GM23338 (cell line): ENCODE data around the gene ZNF346.

Experiments used
- TF ChIP-seq, protein P1 (sequence below): IDR thresholded peaks from one replicate; pipeline ENCODE4 v1.6.1; 2018; ENCODE audit warnings: antibody characterized with exemption; ENCODE audit not compliant: unreplicated experiment
- TF ChIP-seq, protein P2 (sequence below), 2 experiments: fragments of 200-600 bp in 1 of 2; sonication (generic) in 1 of 2; conservative IDR thresholded peaks; 2 replicates each; pipeline versions ENCODE4 v1.5.1 to v1.6.1; 2016 to 2017; ENCODE audit warnings: antibody characterized with exemption in 2 of 2, low read depth in 2 of 2, mild to moderate bottlenecking in 2 of 2, moderate library complexity in 1 of 2

DNA sequence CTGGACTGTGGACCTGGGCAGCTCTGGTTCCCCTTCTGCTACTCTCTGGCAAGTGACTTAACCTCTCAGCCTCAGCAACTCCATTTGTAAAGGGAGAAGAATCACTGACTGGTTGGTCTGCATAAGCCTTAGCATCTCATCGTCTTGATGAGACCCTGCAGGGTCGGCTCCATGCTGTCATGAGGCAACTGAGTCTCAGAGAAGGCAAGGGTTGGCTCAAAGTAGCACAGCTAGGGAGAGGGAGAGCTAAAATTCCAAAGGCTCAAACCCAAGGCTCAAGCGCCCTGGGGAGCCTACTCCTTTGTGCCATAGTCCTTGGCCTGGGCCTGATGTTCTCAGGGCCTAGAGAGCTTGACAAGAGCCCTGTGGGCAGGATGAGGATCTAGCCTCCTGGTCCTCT, 68.7 kb downstream of the ZNF346 start:
- TF ChIP-seq, protein P1, sequence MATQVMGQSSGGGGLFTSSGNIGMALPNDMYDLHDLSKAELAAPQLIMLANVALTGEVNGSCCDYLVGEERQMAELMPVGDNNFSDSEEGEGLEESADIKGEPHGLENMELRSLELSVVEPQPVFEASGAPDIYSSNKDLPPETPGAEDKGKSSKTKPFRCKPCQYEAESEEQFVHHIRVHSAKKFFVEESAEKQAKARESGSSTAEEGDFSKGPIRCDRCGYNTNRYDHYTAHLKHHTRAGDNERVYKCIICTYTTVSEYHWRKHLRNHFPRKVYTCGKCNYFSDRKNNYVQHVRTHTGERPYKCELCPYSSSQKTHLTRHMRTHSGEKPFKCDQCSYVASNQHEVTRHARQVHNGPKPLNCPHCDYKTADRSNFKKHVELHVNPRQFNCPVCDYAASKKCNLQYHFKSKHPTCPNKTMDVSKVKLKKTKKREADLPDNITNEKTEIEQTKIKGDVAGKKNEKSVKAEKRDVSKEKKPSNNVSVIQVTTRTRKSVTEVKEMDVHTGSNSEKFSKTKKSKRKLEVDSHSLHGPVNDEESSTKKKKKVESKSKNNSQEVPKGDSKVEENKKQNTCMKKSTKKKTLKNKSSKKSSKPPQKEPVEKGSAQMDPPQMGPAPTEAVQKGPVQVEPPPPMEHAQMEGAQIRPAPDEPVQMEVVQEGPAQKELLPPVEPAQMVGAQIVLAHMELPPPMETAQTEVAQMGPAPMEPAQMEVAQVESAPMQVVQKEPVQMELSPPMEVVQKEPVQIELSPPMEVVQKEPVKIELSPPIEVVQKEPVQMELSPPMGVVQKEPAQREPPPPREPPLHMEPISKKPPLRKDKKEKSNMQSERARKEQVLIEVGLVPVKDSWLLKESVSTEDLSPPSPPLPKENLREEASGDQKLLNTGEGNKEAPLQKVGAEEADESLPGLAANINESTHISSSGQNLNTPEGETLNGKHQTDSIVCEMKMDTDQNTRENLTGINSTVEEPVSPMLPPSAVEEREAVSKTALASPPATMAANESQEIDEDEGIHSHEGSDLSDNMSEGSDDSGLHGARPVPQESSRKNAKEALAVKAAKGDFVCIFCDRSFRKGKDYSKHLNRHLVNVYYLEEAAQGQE = no peak
- TF ChIP-seq, protein P2, sequence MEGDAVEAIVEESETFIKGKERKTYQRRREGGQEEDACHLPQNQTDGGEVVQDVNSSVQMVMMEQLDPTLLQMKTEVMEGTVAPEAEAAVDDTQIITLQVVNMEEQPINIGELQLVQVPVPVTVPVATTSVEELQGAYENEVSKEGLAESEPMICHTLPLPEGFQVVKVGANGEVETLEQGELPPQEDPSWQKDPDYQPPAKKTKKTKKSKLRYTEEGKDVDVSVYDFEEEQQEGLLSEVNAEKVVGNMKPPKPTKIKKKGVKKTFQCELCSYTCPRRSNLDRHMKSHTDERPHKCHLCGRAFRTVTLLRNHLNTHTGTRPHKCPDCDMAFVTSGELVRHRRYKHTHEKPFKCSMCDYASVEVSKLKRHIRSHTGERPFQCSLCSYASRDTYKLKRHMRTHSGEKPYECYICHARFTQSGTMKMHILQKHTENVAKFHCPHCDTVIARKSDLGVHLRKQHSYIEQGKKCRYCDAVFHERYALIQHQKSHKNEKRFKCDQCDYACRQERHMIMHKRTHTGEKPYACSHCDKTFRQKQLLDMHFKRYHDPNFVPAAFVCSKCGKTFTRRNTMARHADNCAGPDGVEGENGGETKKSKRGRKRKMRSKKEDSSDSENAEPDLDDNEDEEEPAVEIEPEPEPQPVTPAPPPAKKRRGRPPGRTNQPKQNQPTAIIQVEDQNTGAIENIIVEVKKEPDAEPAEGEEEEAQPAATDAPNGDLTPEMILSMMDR (conservative IDR thresholded peaks at IDR 0.05; ENCODE audit: low read depth in 2 of 2) = no peak
